Glomerular endothelial cell (primary cell): ENCODE measurements around the gene RPTOR. TPM values are rescaled to one million over a fixed set of nuclear protein-coding genes. Genes with fewer than 3 reads are reported as not detected.
A peak's percentile ranks its signal among the peaks of the same experiment; 100 is the strongest.
"Not testable (repeated sequence)": the region's sequence is repeated elsewhere in the genome, so short reads cannot be mapped to it uniquely, and the experiment has no call there.

Experiments used
- DNase-seq: peaks from one replicate; pipeline ENCODE4 v3.0.0-alpha.2; 2011; ENCODE audit warnings: low read depth, low spot score; ENCODE audit errors: extremely low read depth
- total RNA-seq: library from RNA; depleted of rRNA; stranded (reverse); fragments of >200 nt; gene quantifications from 2 replicates; pipeline ENCODE4 v1.2.3, GENCODE V29; 2015

RPTOR gene
- total RNA-seq, 1 donor from 2014 or later = 37.5 TPM

DNA sequence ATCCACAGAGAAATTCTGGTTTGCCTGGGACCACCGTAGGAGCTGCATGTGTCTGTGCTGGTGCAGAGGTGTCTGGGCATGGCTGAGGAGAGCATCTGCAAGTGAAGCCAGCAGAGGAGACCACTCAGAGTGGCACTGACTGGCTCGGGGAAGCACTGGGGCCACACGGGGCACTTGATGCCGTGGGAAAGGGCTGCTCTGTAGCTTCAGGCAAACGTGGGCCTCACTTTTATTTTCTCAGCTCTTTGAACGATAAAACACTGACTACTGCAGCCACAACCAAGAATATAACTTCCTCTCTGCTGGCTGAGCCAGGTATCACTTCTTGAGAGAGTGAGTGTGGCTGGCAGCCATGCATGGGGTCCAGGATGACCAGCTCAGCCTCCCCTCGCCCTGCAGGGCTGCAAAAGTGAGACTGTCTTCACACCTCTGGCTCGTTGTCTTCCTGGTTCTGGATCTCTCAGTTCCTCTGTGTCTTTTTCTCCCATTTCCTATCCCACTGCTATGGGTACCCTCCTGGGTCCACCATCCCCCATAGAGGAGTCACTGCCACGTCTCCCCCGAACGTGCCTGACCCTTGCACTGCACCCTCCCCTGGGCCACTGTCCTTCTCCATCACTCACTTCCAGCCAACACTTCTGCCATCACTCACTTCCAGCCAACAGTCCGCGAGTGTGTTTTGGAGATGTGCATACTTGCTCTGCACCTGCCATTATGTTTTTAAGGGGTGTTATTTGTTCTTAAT, 245.6 kb downstream of the RPTOR start:
- no peak for DNase-seq

DNA sequence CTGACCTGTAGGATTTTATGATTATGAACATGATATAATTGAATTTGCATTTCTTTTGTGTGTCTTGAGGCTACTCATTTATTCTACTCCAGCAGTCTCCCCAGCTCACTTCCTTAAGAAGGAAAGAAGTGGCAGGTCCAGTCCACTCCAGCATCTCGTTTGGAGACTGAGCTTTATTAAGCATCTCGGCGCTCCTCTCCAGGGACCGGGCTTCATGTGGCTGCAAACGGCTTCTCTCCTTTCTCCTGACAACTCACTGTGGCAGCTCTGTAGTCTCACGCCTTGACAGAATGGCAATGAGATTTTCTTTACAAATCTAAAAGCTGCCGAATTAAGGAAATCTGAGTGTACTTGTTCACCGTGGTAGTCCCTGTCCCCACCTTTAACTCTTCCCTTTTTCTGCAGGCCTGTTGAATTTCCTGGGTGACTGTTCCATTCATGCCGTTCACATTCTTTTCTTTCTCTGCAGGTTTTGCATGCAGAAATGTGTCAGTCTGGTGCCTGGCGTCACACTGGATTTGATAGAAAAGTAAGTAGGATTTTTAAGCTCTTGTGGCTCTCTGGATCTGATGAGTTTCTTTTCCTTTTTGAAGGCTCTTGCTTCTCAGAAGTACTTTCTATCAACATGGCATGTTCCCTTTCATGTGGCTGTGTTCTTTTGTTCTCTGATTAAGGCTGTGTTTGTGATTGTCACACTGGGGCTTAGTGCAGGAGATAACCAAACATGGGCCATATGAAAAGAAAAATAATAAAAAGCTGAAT, 246.5 kb downstream of the RPTOR start:
- DNase-seq = no peak

DNA sequence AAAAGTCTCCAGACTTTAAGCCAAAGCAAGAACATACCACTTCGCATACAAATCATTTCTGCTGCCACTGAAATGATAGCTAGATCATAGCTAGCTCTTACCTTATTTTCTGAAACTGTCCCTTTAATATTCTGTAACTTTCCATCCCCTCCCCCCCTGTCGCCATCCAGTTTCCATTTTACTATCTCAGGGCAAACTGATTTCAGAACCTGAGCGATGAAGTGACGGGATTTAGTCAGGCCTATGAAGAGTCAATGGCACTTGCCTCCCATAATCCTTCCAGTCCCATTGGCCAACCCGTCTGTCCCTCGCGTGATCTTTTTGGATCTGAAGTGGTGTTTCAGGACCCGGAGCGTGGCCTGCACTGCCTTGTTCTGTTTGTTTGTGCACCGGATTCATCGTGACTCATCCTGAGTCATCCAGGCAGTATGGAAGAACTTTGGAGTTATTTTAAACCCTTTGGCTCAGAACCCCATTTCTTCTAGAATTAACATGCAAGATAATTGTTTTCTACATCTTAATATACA, 247.2 kb downstream of the RPTOR start:
- peak; percentile 93 for DNase-seq

DNA sequence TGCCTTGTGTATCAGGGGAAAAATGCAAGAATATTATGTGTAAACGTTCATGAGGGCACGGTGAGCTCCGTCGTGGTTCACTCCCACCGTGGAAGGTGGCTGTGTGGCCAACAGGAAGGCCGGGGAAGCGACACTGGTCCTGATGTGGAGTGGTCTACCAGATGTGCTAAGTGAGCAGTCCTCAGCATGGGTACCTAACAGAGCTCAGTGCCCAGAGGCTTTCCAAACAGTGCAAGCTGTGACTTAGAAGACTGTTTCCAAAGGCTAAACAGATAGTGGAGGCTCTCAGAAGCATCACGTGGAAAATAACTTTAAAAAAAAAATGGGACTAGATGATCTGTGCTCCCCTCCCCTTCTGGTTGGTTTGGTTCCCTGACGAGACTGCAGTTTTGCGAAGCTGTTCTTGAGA, 247.7 kb downstream of the RPTOR start:
- DNase-seq = no peak

DNA sequence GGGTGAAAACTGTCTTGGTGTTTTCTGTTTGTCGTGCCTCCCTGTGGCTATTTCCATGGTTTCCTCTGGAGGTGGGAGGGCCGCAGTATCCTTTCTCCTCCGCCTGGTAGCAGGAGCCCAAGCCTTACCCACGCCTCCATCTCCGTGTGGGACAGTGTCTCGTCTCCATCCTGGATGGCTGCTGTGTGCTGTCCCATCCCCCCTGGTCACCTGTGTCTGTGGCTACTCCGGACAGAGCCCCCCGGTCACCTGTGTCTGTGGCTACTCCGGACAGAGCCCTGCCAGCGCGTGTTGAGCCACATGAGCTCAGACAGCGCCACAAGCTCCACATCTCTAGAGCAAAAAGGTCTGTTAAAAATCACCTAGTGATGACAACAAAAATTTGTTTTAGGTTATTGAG, 248.8 kb downstream of the RPTOR start:
- no peak for DNase-seq

DNA sequence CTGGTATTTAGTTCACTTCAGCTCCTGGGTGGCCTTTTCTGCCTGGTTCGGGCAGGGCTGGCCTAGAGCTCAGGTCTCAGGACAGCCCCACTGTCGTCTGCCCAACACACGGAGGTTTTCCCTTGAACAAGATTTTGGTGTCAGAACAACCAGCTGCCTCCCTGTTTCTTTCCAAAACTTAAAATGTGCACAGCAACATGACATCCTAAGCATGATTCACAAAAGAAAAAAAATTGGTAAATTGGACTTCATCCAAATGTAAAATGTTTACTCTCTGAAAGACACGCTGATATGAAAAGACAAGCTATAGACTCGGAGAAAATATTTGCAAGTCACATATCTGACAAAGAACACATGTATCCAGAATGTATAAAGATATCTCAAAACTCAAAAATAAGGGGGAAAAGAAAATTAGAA, 249.2 kb downstream of the RPTOR start:
- DNase-seq = no peak

DNA sequence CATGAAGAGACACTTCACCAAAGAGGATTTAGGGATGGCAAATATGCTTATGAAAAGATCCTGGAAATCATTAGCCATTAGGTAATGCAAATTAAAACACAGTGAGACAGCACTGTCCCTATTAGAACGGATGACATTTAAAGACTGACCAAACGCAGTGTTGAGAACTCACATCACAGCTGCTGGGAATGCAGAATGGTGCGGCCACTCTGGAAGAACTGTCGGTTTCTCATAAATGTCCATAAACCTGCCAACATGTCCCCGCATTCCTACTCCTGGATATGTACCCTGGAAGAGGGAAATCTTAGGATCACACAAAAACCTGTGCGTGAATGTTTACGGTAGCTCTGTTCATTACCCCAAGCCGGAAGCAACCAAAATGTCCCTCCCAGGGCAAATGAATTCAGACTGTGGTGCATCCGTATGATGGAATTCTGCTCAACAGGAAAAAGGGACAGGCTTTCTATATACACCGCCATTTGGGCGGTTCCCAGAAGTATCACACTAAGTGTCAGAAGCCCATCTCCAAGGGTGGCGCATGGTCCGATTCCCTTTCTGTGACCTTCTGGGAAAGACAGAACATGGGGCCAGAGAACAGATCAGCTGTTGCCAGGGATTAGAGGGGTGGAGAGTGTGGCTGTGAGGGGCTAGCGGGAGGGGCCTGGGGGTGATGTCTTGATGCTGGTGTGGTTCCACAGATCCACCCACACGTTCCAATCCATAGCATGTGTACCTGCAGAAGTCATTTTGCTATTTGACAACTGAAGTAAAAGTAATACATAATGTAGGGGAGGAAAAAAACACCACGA, 249.8 kb downstream of the RPTOR start:
- no peak for DNase-seq

DNA sequence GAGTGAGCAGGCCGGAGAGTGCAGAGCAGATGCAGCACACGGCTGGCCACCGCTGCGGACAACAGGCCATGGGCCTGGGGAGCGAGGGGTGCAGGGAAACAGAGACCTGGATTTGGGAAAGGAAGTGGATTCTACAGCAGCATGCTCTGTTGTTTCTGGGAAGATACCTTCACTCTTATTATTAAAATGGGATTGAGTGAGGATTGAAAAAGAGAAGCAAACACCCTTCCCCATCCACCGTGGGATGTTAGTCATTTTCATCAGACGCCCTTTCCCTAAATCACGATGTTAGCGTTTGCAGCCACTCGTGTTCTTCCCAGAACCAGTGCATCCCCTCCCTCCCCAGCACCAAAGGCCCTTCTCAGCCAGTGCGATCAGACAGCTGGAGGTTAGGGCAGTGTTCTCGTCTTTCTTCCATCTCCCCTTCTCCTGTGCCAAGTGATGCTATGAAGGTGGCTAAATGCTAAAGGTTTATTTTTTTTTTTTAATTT, 250.5 kb downstream of the RPTOR start:
- DNase-seq = no peak

DNA sequence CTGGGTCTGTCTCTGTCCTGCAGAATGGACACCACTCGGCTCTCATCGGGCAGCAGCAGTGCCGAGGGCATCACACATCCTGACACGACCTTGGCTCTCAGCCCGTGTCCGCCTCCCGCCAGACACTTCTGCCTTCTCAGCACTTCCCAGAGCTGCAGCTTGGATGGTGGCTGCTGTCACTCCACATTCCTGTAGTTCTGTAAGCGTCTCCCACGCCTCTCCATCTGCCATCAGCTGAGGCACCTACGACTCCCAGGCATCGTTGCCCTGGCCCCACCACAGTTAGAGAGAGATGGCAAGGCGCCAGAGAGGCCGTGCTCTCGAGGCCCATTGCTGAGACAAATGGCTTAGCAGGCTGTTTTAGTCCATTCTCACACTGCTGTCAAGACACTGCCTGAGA, 251.1 kb downstream of the RPTOR start:
- no peak for DNase-seq

DNA sequence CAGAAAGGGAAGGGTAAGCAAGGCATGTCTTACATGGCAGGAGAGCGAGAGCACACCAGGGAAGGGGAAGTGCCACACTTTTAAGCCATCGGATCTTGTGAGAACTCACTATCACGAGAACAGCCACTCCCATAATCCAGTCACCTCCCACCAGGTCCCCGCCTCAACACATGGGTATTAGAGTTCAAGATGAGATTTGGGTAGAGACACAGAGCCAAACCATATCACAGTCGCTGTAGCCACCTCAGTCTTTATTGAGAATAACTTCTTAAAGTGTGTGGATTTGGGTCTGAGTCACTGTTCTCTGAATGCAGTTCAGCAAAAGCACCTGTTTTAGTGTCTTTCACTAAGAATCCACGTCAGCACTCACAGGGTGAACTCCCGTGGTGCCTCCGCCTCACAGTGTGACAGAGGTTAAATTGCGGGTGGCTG, 251.8 kb downstream of the RPTOR start:
- DNase-seq = no peak

DNA sequence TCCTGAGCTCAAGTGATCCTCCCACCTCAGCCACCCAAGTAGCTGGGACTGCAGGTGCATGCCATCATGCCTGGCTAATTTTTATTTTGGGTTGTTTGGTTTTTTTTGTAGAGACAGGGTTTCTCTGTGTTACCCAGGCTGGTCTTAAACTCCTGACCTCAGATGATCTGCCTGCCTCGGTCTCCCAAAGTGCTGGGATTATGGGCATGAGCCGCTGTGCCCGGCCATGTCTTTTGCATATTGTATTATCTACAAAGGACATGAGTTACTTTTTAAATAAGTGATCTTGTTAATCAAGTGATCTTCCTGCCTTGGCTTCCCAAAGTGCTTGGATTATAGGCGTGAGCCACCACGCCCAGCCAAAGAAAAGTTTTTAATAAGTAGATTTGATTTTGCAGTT, 252.6 kb downstream of the RPTOR start:
- DNase-seq = not testable (repeated sequence)

DNA sequence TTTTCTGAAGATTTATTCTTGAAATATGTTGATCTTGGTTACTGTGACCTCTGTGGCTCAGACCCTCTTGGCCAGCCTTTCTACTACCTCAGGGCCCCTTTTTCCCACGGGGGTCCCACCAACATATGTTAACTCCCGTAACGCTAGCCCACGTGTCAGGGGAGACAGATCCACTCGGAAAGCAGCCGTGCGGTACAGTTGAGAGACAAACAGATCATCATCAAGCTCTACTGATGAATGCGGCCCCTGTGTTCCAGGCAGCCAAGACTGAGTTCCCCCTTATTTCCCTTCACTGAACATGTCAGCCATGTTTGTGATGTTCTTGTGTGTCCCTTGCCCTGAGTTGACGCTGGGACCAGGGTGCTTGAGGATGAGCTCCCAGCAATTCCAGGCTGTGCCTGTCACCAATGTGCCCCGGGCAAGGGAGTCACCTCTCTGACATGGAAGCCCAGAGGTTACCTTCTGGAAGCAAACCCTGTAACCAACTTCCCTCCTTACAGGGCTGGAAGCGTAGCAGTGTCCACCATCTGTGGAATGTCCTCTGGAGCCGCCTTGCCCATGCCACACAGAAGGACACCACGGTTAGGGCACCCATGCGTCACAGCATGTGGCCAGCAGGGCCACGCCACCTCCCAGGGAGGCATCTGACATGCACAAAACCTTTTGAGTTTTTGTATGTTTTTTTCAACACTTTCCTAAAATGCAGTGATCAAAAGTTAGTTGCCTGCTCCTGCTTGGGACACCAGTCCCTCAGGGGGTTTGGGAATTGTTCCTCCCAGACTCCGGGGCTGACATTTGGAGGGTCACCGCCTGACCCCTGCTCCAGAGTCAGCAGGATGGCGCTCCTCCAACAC, 253.3 kb downstream of the RPTOR start:
- no peak for DNase-seq

DNA sequence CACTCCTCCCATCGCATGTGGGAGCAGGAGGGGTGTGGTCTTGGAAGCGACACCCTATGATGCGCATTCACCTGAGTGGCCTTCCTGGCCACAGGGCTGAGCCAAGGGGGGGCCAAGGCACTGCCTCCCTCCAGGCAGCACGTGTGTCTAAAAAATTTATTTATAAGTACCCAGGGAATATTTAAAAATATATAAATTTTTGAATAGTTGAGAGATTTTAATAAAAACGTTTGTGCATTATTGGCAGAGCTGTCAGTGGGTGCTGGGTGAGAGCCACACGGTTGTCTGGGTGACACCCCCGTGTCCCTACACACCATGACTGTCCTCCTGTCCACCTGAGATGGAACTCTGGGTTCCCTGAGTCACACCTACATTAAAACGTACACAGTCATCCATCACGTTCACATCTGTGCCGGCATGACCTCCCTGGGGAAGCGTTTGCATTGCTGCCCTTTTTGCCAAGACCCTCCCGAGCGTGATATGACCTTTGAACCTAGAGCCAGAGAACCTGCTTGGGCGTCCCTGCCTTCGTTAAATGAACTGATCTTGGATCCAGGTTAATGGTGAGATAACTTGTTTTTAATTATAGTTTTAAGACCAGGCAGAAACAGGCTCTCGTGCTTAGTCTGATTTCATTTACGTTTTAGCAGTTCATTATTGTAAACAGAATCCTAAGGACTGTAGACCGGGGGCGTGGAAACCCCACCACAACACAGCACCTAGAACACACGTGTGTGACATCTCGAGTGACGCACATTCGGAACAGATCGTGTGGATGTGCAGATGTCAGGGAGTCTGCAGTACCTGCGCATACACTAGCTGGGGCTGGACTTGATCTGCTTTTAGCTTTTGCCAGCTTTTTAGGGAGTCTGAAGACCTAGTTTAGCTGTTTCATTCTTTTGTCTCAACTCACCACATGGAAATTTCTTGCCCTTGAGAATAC, 254.2 kb downstream of the RPTOR start:
- DNase-seq = no peak

DNA sequence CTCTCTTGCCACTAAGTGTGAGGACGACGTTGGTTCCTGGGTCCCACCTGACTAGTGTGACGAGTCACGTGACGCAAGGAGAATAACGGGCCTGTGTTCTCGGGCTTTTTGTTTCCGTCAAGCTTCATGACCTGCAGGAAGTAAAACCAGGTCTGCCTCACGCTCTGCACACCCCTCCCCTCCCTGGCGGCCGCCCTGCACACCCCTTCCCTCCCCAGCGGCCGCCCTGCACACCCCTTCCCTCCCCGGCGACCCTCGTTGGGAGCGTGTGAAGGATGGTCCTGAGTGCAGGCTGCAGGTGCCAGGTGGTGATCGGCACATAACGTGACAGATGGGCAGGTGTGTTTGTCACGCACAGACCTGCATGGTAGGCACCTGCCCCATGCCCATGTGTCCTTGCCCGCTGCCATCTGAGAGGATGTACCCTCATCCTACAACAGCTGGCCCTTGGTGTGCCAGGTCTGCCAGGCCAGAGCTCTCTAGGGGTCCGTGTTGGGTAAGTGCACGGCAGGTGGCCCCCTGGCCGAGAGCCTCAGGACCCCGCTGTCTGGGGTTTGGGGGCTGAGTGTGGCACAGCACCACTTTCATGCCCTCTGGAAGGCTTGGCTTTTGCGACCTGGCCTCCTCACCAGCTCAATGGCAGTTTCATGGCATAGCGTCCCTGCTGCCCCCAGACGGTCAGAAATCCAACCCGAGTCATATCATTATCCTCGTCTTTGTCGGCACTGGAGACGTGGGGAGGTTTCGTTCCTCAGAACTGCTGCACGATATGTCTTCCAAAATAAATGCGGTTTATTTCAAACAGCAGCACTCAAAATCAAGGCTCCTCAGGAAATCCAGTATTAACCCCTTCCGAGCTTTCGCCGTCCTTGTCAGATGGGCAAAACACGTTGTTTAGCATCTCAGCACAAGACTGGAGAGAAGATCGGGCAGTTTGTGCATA, 255.2 kb downstream of the RPTOR start:
- no peak for DNase-seq

DNA sequence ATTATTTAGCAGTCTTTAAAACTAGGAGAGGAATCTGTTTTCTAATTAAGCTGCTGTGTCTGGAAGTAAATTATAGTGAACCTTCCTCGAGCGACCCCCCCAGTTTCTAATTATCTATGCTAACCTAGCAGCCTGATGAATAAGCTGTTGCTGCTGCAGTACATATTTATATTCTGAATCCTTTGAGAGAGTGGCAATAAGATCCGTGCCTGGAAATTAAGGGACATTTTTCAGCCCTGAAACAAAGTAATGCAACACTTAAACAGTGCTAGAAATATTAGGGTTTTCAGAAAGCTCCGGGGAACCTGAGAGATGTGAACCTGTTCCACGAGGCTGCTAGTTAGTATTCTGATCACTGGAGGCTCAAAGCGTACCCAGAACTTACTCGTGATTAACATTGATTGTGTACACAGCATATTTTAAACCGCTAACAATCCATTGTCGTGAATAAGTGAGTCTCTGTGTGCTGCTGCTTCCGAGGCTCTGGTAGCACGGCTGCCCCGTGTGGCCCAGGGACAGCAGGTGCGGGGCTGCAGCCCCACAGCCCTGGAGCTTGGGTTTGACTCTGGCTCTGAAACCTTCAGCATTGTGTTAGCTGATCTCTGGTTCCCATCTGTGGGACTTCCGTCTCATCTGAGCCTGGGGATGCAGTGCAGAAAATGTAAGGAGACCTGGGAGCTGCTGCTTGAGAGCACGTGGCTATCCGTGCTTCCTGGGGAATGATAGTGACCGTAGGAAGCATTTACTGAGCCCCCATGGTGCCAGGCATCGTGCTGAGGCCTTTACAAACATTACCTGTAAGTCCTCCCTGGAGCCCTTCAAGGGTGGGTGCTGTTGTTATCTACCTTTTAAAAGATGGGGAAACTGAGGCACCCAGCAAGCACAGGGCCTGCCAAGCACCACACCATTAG, 256.1 kb downstream of the RPTOR start:
- DNase-seq = no peak

DNA sequence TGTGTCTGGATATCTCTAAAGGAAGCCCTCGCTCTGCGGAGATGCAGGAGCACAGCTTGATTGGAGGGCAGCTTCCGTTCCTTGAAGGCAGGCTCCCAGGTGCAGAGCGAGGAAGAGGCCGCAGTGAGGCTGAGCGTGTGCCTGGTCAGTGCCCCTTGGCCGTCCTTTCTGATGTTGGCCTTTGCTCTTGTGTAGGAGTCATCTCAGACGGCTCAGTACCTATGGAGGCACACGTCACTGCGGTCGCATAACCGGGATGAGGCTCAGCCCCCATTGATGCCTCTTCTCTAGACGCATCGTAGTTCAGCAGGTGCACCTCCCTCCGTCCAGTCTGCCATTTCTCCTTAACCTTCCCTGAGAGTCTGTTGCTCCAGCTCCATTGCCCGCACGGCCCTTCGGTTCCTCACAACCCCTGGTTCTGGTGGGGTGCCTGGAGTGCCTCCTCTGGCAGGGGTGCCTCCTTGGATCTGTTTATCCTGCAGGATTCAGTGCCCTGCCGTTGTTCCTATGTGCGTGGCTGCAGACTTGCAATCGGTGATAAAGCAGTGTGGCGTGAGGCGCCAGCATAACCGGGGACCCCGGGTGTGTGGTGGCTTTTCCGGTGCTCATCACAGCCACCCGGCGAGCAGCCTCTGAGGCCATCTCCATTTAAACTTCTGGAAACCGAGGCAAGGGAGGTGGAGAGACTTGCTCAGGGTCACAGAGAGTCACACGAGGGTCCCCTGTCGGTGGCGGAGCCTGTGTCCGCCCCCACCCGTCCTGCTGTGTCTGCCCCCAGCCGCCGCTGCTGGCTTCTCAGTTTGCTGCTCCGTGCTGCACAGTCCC, 258.2 kb downstream of the RPTOR start:
- no peak for DNase-seq
